Panc1 (cell line): Measurements from ENCODE around the gene IL2RA.

Source experiments
- POLR2AphosphoS5 ChIP-seq: IDR thresholded peaks from 2 replicates; pipeline ENCODE4 v1.6.1; 2012; ENCODE audit warnings: mild to moderate bottlenecking, low read depth, low read length, moderate library complexity
- REST ChIP-seq, 2 experiments: IDR thresholded peaks; 2 replicates each; pipeline ENCODE4 v1.6.1; 2011 to 2012; ENCODE audit warnings: low read depth in 2 of 2, control low read depth in 1 of 2, low read length in 1 of 2, mild to moderate bottlenecking in 1 of 2, moderate library complexity in 1 of 2; ENCODE audit not compliant: insufficient read depth in 1 of 2
- TF ChIP-seq, protein P1 (sequence below): fragments of 450-650 bp; IDR thresholded peaks from 2 replicates; pipeline ENCODE4 v1.5.1; 2017; ENCODE audit warnings: mild to moderate bottlenecking

- TF ChIP-seq, protein P1, sequence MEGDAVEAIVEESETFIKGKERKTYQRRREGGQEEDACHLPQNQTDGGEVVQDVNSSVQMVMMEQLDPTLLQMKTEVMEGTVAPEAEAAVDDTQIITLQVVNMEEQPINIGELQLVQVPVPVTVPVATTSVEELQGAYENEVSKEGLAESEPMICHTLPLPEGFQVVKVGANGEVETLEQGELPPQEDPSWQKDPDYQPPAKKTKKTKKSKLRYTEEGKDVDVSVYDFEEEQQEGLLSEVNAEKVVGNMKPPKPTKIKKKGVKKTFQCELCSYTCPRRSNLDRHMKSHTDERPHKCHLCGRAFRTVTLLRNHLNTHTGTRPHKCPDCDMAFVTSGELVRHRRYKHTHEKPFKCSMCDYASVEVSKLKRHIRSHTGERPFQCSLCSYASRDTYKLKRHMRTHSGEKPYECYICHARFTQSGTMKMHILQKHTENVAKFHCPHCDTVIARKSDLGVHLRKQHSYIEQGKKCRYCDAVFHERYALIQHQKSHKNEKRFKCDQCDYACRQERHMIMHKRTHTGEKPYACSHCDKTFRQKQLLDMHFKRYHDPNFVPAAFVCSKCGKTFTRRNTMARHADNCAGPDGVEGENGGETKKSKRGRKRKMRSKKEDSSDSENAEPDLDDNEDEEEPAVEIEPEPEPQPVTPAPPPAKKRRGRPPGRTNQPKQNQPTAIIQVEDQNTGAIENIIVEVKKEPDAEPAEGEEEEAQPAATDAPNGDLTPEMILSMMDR = no peak
- no peak for TF ChIP-seq REST (IDR thresholded peaks at IDR 0.05; ENCODE audit: insufficient read depth in 1 of 2, low read depth in 2 of 2, low read length in 1 of 2)
- no peak for TF ChIP-seq POLR2AphosphoS5
Measured at GRCh38 chr10:6095810-6096570, 33.8 kb upstream of the IL2RA start.
